Measurements from ENCODE around the gene ACTRT3. TPM values are rescaled to one million over a fixed set of nuclear protein-coding genes. Genes with fewer than 3 reads are reported as not detected.

The ACTRT3 gene
- total and polyA plus RNA-seq, 11 donors, result 0.18 to 1.3 (median 0.54) TPM

GRCh38 chr3:169758359-169758994 is 10.9 kb downstream of the ACTRT3 start:
- no peak for TF ChIP-seq POLR2A (IDR thresholded peaks at IDR 0.05)
- TF ChIP-seq CTCF (IDR thresholded peaks at IDR 0.05), result no peak
- Histone ChIP-seq H3K4me1 (peaks cover 0 to 8% (median 0%) of the 10 kb centered on the region in 12 donors), H3K36me3 (no peaks in the 10 kb centered on the region), H3K9me3 (peaks cover 0 to 5% (median 0%) of the 10 kb centered on the region in 12 donors), H3K27ac (no peak overlapping the region), H3K27me3 (no peaks in the 10 kb centered on the region), H3K4me3 (no peak overlapping the region)
- ATAC-seq, result no peak
- no peak for DNase-seq
- WGBS, 4 donors, result 57 to 65% (median 61%) methylated on average over 5 of the region's 5 CpGs
- intact Hi-C loops (cut with DNase I), result no loop called here

- ATAC-seq (no peak), DNase-seq (no peak)
- Histone ChIP-seq H3K4me3 (no peak overlapping the region), H3K9me3 (no peaks in the 10 kb centered on the region), H3K27me3 (peaks cover 0 to 4% (median 0%) of the 10 kb centered on the region in 9 donors), H3K36me3 (no peaks in the 10 kb centered on the region), H3K27ac (no peak overlapping the region), H3K4me1 (no peaks in the 10 kb centered on the region)
- intact Hi-C loops (cut with DNase I), result no loop called here
- TF ChIP-seq POLR2A (IDR thresholded peaks at IDR 0.05) (no peak), CTCF (IDR thresholded peaks at IDR 0.05) (no peak)
- WGBS, 4 donors, result 58 to 62% (median 60%) methylated on average over 2 of the region's 2 CpGs
Measured at GRCh38 chr3:169755488-169755887, 13.9 kb downstream of the ACTRT3 start.

- Histone ChIP-seq H3K27ac (no peak overlapping the region), H3K4me1 (no peaks in the 10 kb centered on the region), H3K36me3 (no peaks in the 10 kb centered on the region), H3K27me3 (peaks cover 0 to 4% (median 0%) of the 10 kb centered on the region in 9 donors), H3K4me3 (no peak overlapping the region), H3K9me3 (no peaks in the 10 kb centered on the region)
- WGBS, 4 donors, result 90 to 94% (median 92%) methylated on average over 3 of the region's 3 CpGs
- no peak for DNase-seq
- intact Hi-C loops (cut with DNase I), result no loop called here
- ATAC-seq, result no peak
- TF ChIP-seq POLR2A (IDR thresholded peaks at IDR 0.05), result no peak
- TF ChIP-seq CTCF (IDR thresholded peaks at IDR 0.05), result no peak
Measured at GRCh38 chr3:169754711-169755110, 14.7 kb downstream of the ACTRT3 start.

GRCh38 chr3:169751875-169752274 is 17.5 kb downstream of the ACTRT3 start:
- H3K9me3 ChIP-seq, result no peaks in the 10 kb centered on the region
- H3K27ac ChIP-seq, result no peak overlapping the region
- H3K4me1 ChIP-seq, result no peaks in the 10 kb centered on the region
- intact Hi-C loops (cut with DNase I), result no loop called here
- no peak overlapping the region for H3K4me3 ChIP-seq
- WGBS, 4 donors, result 82 to 87% (median 85%) methylated on average over 2 of the region's 2 CpGs
- no peaks in the 10 kb centered on the region for H3K36me3 ChIP-seq
- TF ChIP-seq POLR2A (IDR thresholded peaks at IDR 0.05) (no peak), CTCF (IDR thresholded peaks at IDR 0.05) (no peak)
- no peak for ATAC-seq
- no peak for DNase-seq
- H3K27me3 ChIP-seq, result peaks cover 0 to 10% (median 4%) of the 10 kb centered on the region in 9 donors
